Prostate gland (tissue), 2 donors: Measurements from ENCODE around the gene METAP2.

Source experiments
- POLR2A ChIP-seq: fragments of 450-650 bp; IDR thresholded peaks from one replicate; pipeline ENCODE4 v1.6.1; 2016; ENCODE audit warnings: antibody characterized with exemption, mild to moderate bottlenecking
- POLR2AphosphoS5 ChIP-seq: sonication (generic); formaldehyde crosslinking; IDR thresholded peaks from one replicate; pipeline ENCODE4 v1.6.1; 2017; ENCODE audit warnings: antibody characterized with exemption
- TF ChIP-seq, protein P1 (sequence below), 4 experiments: fragments of 200-600 bp in 2 of 4; fragments of 450-650 bp in 2 of 4; sonication (generic) in 2 of 4; IDR thresholded peaks; 1 replicate in 3 of 4; 2 replicates in 1 of 4; pipeline ENCODE4 v1.5.1; 2016 to 2019; ENCODE audit warnings: antibody characterized with exemption in 4 of 4, mild to moderate bottlenecking in 2 of 4, moderate library complexity in 2 of 4

DNA sequence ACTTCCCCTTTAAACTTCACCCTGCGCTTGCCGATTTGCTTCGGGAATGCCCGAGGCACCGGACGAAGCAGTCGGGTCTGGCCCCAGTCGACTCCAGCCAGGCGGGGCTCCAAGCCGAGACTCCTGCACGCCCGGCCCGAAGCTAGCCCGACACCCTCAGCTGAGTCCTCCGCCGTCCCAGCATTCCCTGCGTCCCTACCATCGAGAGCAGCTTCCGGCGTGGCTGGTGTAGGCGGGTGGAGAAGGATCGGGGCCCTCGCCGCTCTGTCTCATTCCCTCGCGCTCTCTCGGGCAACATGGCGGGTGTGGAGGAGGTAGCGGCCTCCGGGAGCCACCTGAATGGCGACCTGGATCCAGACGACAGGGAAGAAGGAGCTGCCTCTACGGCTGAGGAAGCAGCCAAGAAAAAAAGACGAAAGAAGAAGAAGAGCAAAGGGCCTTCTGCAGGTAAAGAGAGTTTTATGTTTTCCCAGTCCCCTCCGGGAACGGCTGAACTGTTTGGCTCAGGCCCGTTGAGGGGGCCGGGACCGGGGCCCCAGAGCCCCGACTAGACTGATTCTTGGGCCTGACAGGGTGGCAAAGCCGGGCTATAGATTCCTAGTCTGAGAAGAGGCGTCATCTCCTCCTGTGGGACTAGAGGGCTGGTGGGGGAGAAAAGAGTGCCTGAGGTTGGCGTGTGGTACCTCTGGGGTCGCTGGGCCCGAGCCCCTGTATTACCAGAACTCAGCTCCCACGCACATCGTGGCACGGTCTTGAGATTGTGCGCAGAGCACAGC, at the start of gene METAP2:
- TF ChIP-seq, protein P1, sequence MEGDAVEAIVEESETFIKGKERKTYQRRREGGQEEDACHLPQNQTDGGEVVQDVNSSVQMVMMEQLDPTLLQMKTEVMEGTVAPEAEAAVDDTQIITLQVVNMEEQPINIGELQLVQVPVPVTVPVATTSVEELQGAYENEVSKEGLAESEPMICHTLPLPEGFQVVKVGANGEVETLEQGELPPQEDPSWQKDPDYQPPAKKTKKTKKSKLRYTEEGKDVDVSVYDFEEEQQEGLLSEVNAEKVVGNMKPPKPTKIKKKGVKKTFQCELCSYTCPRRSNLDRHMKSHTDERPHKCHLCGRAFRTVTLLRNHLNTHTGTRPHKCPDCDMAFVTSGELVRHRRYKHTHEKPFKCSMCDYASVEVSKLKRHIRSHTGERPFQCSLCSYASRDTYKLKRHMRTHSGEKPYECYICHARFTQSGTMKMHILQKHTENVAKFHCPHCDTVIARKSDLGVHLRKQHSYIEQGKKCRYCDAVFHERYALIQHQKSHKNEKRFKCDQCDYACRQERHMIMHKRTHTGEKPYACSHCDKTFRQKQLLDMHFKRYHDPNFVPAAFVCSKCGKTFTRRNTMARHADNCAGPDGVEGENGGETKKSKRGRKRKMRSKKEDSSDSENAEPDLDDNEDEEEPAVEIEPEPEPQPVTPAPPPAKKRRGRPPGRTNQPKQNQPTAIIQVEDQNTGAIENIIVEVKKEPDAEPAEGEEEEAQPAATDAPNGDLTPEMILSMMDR (IDR thresholded peaks at IDR 0.05), result peak in 1 of 4 experiments; percentile 7
- TF ChIP-seq POLR2A (peak; percentile 77), POLR2AphosphoS5 (peak; percentile 94)
